Mesothelial cell of epicardium (in vitro differentiated cells): ENCODE results near the gene DNM1. TPM values are rescaled to one million over a fixed set of nuclear protein-coding genes. Genes with fewer than 3 reads are reported as not detected.
A peak's percentile ranks its signal among the peaks of the same experiment; 100 is the strongest.

Experiments used
- DNase-seq, 2 experiments: peaks; one replicate each; pipeline ENCODE4 v3.0.0; 2021; ENCODE audit warnings: low spot score in 2 of 2; ENCODE audit not compliant: unreplicated experiment in 2 of 2
- H3K27ac Mint-ChIP-seq: 2 replicates; pipeline ENCODE4 v1.8.0; 2021; ENCODE audit warnings: mixed read lengths
- H3K27me3 Mint-ChIP-seq: 2 replicates; pipeline ENCODE4 v1.8.0; 2021; ENCODE audit warnings: low read depth, mixed read lengths
- H3K36me3 Mint-ChIP-seq: 2 replicates; pipeline ENCODE4 v1.8.0; 2021; ENCODE audit warnings: mixed read lengths
- H3K4me1 Mint-ChIP-seq: 2 replicates; pipeline ENCODE4 v1.8.0; 2021; ENCODE audit warnings: mixed read lengths
- H3K4me3 Mint-ChIP-seq: 2 replicates; pipeline ENCODE4 v1.8.0; 2021; ENCODE audit warnings: mild to moderate bottlenecking, moderate library complexity, mixed read lengths
- H3K9me3 Mint-ChIP-seq: 2 replicates; pipeline ENCODE4 v1.8.0; 2021; ENCODE audit warnings: mixed read lengths
- CTCF ChIP-seq: fragments of 200-600 bp; sonication (generic); IDR thresholded peaks from one replicate; pipeline ENCODE4 v1.5.0; 2021; ENCODE audit warnings: antibody characterized with exemption; ENCODE audit not compliant: unreplicated experiment
- total RNA-seq: library from RNA; stranded (reverse); gene quantifications from 3 replicates; pipeline ENCODE4 v1.2.1, GENCODE V29; 2021

The DNM1 gene
- total RNA-seq, 1 donor from 2014 or later: 98.6 TPM

GRCh38 chr9:128243215-128244018 lies 40.2 kb downstream of the DNM1 start:
- no peak for TF ChIP-seq CTCF
- H3K9me3 Mint-ChIP-seq: no peaks in the 10 kb centered on the region
- peak overlapping the region; percentile 56 for H3K4me3 Mint-ChIP-seq
- H3K27ac Mint-ChIP-seq: peak overlapping the region; percentile 94
- no peak for DNase-seq
- no peaks in the 10 kb centered on the region for H3K27me3 Mint-ChIP-seq
- H3K4me1 Mint-ChIP-seq: peaks cover 26% of the 10 kb centered on the region
- peaks cover 9% of the 10 kb centered on the region for H3K36me3 Mint-ChIP-seq

- peak overlapping the region; percentile 56 for H3K4me3 Mint-ChIP-seq
- no peak for DNase-seq
- TF ChIP-seq CTCF: no peak
- no peaks in the 10 kb centered on the region for H3K9me3 Mint-ChIP-seq
- H3K27me3 Mint-ChIP-seq: no peaks in the 10 kb centered on the region
- H3K36me3 Mint-ChIP-seq: peaks cover 4% of the 10 kb centered on the region
- H3K4me1 Mint-ChIP-seq: peaks cover 26% of the 10 kb centered on the region
- peak overlapping the region; percentile 94 for H3K27ac Mint-ChIP-seq
Measured at GRCh38 chr9:128244091-128244836, 41.1 kb downstream of the DNM1 start.

GRCh38 chr9:128244837-128245231 lies 41.7 kb downstream of the DNM1 start:
- H3K4me3 Mint-ChIP-seq: peak overlapping the region; percentile 56
- no peaks in the 10 kb centered on the region for H3K27me3 Mint-ChIP-seq
- TF ChIP-seq CTCF: no peak
- H3K4me1 Mint-ChIP-seq: peaks cover 26% of the 10 kb centered on the region
- H3K27ac Mint-ChIP-seq: peak overlapping the region; percentile 86
- peaks cover 3% of the 10 kb centered on the region for H3K36me3 Mint-ChIP-seq
- DNase-seq: peak; percentile 65 to 68
- no peaks in the 10 kb centered on the region for H3K9me3 Mint-ChIP-seq

GRCh38 chr9:128245421-128246151 lies 42.4 kb downstream of the DNM1 start:
- Mint-ChIP-seq H3K27ac (peak overlapping the region; percentile 94), H3K27me3 (no peaks in the 10 kb centered on the region), H3K4me1 (peaks cover 26% of the 10 kb centered on the region), H3K36me3 (peaks cover under 1% of the 10 kb centered on the region), H3K4me3 (peak overlapping the region; percentile 26), H3K9me3 (no peaks in the 10 kb centered on the region)
- no peak for TF ChIP-seq CTCF
- DNase-seq: peak; percentile 54 to 70

- Mint-ChIP-seq H3K4me1 (peaks cover 29% of the 10 kb centered on the region), H3K9me3 (no peaks in the 10 kb centered on the region), H3K27ac (peak overlapping the region; percentile 94), H3K4me3 (no peak overlapping the region), H3K36me3 (peaks cover 3% of the 10 kb centered on the region), H3K27me3 (no peaks in the 10 kb centered on the region)
- no peak for TF ChIP-seq CTCF
- DNase-seq: no peak
Measured at GRCh38 chr9:128246471-128246870, 43.3 kb downstream of the DNM1 start.
